ENCODE results near the gene ZBTB43.

DNA sequence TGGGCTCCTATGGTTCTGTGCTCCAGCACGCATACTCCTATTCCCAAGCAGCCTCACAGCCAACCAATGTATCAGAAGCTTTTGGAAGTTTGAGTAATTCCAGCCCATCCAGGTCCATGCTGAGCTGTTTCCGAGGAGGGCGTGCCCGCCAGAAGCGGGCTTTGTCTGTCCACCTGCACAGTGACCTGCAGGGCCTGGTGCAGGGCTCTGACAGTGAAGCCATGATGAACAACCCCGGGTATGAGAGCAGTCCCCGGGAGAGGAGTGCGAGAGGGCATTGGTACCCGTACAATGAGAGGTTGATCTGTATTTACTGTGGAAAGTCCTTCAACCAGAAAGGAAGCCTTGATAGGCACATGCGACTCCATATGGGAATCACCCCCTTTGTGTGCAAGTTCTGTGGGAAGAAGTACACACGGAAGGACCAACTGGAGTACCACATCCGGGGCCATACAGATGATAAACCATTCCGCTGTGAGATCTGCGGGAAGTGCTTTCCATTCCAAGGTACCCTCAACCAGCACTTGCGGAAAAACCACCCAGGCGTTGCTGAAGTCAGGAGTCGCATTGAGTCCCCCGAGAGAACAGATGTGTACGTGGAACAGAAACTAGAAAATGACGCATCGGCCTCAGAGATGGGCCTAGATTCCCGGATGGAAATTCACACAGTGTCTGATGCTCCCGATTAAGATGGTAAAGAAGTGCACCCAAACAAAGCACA, 75.5 kb downstream of the ZBTB43 start:
- TF ChIP-seq EZH2 (IDR thresholded peaks at IDR 0.05; ENCODE audit: borderline replicate concordance, low read depth, low read length, severe bottlenecking) = no peak
- TF ChIP-seq, protein P1, sequence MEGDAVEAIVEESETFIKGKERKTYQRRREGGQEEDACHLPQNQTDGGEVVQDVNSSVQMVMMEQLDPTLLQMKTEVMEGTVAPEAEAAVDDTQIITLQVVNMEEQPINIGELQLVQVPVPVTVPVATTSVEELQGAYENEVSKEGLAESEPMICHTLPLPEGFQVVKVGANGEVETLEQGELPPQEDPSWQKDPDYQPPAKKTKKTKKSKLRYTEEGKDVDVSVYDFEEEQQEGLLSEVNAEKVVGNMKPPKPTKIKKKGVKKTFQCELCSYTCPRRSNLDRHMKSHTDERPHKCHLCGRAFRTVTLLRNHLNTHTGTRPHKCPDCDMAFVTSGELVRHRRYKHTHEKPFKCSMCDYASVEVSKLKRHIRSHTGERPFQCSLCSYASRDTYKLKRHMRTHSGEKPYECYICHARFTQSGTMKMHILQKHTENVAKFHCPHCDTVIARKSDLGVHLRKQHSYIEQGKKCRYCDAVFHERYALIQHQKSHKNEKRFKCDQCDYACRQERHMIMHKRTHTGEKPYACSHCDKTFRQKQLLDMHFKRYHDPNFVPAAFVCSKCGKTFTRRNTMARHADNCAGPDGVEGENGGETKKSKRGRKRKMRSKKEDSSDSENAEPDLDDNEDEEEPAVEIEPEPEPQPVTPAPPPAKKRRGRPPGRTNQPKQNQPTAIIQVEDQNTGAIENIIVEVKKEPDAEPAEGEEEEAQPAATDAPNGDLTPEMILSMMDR (IDR thresholded peaks at IDR 0.05; ENCODE audit: borderline replicate concordance, extremely low read depth, low read length, poor library complexity, severe bottlenecking) = no peak
